ENCODE data around the gene GMIP. TPM values are rescaled to one million over a fixed set of nuclear protein-coding genes. Genes with fewer than 3 reads are reported as not detected.

Gene GMIP
- total RNA-seq, 1 donor from 2014 or later = 18.0 TPM

GRCh38 chr19:19679176-19680073, 36.0 kb upstream of the GMIP start:
- Mint-ChIP-seq H3K27ac (ENCODE audit: unreplicated experiment) (no peak overlapping the region), H3K4me3 (ENCODE audit: unreplicated experiment) (no peak overlapping the region), H3K4me1 (ENCODE audit: low read depth) (no peaks in the 10 kb centered on the region), H3K27me3 (ENCODE audit: low read depth) (no peaks in the 10 kb centered on the region), H3K36me3 (ENCODE audit: low read depth) (peaks cover 60% of the 10 kb centered on the region), H3K9me3 (ENCODE audit: low read depth) (peaks cover 62% of the 10 kb centered on the region)
- TF ChIP-seq CTCF (IDR thresholded peaks at IDR 0.05) = no peak
- DNase-seq (ENCODE audit: low spot score) = no peak

- no peak overlapping the region for H3K27ac Mint-ChIP-seq (ENCODE audit: unreplicated experiment)
- H3K27me3 Mint-ChIP-seq (ENCODE audit: low read depth) = no peaks in the 10 kb centered on the region
- no peak for TF ChIP-seq CTCF (IDR thresholded peaks at IDR 0.05)
- no peaks in the 10 kb centered on the region for H3K4me1 Mint-ChIP-seq (ENCODE audit: low read depth)
- H3K4me3 Mint-ChIP-seq (ENCODE audit: unreplicated experiment) = no peak overlapping the region
- peaks cover 55% of the 10 kb centered on the region for H3K36me3 Mint-ChIP-seq (ENCODE audit: low read depth)
- H3K9me3 Mint-ChIP-seq (ENCODE audit: low read depth) = peaks cover 51% of the 10 kb centered on the region
- no peak for DNase-seq (ENCODE audit: low spot score)
Observed at GRCh38 chr19:19677579-19677978, 34.1 kb upstream of the GMIP start.

- H3K27ac Mint-ChIP-seq (ENCODE audit: unreplicated experiment) = no peak overlapping the region
- H3K4me1 Mint-ChIP-seq (ENCODE audit: low read depth) = peaks cover 8% of the 10 kb centered on the region
- H3K27me3 Mint-ChIP-seq (ENCODE audit: low read depth) = no peaks in the 10 kb centered on the region
- no peak for TF ChIP-seq CTCF (IDR thresholded peaks at IDR 0.05)
- peaks cover 38% of the 10 kb centered on the region for H3K36me3 Mint-ChIP-seq (ENCODE audit: low read depth)
- H3K4me3 Mint-ChIP-seq (ENCODE audit: unreplicated experiment) = no peak overlapping the region
- peak; percentile 15 for DNase-seq (ENCODE audit: low spot score)
- H3K9me3 Mint-ChIP-seq (ENCODE audit: low read depth) = peaks cover 32% of the 10 kb centered on the region
Observed at GRCh38 chr19:19674315-19674714, 30.9 kb upstream of the GMIP start.

GRCh38 chr19:19672816-19673215, 29.4 kb upstream of the GMIP start:
- DNase-seq (ENCODE audit: low spot score) = no peak
- TF ChIP-seq CTCF (IDR thresholded peaks at IDR 0.05) = no peak
- H3K4me1 Mint-ChIP-seq (ENCODE audit: low read depth) = peaks cover 14% of the 10 kb centered on the region
- H3K27ac Mint-ChIP-seq (ENCODE audit: unreplicated experiment) = no peak overlapping the region
- peaks cover 21% of the 10 kb centered on the region for H3K9me3 Mint-ChIP-seq (ENCODE audit: low read depth)
- H3K36me3 Mint-ChIP-seq (ENCODE audit: low read depth) = peaks cover 24% of the 10 kb centered on the region
- no peak overlapping the region for H3K4me3 Mint-ChIP-seq (ENCODE audit: unreplicated experiment)
- no peaks in the 10 kb centered on the region for H3K27me3 Mint-ChIP-seq (ENCODE audit: low read depth)

- Mint-ChIP-seq H3K4me3 (ENCODE audit: unreplicated experiment) (peak overlapping the region; percentile 87), H3K9me3 (ENCODE audit: low read depth) (peaks cover 4% of the 10 kb centered on the region), H3K4me1 (ENCODE audit: low read depth) (peaks cover 14% of the 10 kb centered on the region), H3K36me3 (ENCODE audit: low read depth) (peaks cover 7% of the 10 kb centered on the region), H3K27me3 (ENCODE audit: low read depth) (no peaks in the 10 kb centered on the region), H3K27ac (ENCODE audit: unreplicated experiment) (no peak overlapping the region)
- DNase-seq (ENCODE audit: low spot score) = no peak
- TF ChIP-seq CTCF (IDR thresholded peaks at IDR 0.05) = no peak
Observed at GRCh38 chr19:19670070-19670551, 26.7 kb upstream of the GMIP start.

Measured in chondrocyte (in vitro differentiated cells).